ENCODE measurements around the gene UPP1.
"Not testable (repeated sequence)": the region's sequence is repeated elsewhere in the genome, so short reads cannot be mapped to it uniquely, and the experiment has no call there.

The UPP1 gene

GRCh38 chr7:48089046-48090003 is at the start of gene UPP1:
TSS of gene UPP1 (plus strand) at chr7:48089265. CDS start at chr7:48094784, 5,519 bp downstream.
- DNase-seq = peak in 1 of 2 experiments; percentile 92

GRCh38 chr7:48040944-48041652 is 48.0 kb upstream of the UPP1 start:
- no peak for DNase-seq

DNA sequence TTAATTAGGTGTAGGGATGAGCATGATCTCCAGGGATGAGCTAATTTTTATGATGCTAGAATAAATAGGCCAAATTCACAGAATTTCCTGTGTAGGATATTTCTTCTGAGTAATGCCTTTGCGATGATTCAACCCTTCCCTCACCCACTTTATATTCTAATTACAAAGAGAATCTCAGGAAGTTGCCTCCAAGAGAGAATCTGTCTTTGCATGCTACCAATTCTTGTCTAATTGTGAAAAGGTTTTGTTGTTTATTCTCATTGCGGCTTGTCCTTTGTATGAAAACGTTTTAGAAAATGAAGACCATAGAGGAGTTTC is 47.5 kb upstream of the UPP1 start:
- DNase-seq = no peak

- DNase-seq = no peak
Observed at GRCh38 chr7:48042216-48042615, 46.8 kb upstream of the UPP1 start.

GRCh38 chr7:48042636-48043035 is 46.4 kb upstream of the UPP1 start:
- DNase-seq = no peak

GRCh38 chr7:48045195-48045765 is 43.8 kb upstream of the UPP1 start:
- DNase-seq = no peak

DNA sequence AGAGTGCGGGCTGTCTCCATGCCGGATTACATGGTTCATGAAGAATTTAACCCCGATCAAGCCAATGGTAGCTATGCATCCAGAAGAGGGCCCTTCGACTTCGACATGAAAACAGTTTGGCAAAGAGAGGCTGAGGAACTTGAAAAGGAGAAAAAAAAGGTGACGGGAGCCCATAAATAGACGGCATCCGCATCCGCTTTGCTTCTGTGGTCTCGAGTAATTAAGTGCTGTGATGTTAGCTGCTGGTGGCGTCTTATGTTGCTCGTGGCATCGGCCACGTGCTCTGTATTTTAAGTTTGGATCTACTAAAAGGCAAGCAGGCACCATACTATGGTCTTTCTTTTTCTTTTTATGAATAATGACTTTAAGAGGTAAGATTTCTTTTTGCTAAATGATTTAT is 42.6 kb upstream of the UPP1 start:
- DNase-seq = no peak

DNA sequence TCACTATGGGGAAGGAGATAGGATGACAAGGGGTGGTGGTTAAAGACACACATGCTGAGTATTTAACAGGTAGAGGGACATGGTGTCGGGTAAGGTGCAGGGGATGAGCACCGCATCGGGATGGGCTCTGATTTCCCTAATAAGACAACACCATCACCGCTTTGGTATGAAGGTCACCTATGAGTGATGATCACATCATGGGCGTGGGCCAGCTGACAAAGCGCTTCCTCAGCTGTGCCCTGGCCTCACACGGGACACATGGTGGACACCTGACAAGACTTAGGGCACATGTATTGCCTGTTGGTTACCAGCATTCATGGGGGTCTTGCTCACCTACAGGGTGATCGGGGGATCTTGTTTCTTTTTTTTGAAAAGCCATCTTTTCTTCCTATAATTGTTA is 41.0 kb upstream of the UPP1 start:
- no peak for DNase-seq

GRCh38 chr7:48049850-48050249 is 39.2 kb upstream of the UPP1 start:
- no peak for DNase-seq

DNA sequence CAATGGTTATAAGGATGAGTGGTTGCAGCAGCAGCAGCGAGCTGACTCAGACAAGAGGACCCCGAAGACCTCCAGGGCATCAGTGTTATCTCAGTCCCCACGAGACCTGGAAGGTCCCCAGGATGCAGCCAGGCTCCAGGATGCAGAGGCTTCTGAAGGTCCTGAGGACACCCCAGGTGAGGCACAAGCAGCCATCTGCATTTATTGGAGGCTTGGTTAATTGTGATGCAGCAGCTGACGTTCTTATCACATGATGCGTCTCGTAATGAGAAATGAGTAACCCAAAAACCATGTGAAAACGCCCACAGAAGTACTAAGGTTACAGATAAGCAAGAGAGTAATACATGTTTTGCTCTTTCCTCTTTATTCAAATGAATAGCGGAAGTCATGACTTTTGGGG is 36.3 kb upstream of the UPP1 start:
- DNase-seq = peak in 1 of 2 experiments; percentile 43

DNA sequence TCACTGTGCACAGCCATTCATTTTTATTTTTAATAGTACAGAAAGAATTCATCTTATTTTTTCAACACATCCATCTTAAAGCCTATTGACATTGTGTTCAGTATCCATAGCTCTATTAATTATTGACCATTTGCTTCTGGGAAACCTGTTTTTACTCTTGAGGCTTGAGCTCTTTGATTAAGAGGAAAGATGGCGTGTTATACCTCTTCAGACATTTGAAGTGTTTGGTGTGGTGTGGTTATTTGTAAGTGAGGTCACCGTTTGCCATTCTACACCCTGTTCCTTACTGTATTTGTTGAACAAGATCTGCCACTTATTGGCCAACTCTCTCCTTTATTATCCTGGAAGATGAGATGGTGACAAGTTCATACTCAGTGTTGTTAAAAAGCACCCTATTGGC is 35.3 kb upstream of the UPP1 start:
- no peak for DNase-seq

- DNase-seq = no peak
Observed at GRCh38 chr7:48058990-48059389, 30.1 kb upstream of the UPP1 start.

- no peak for DNase-seq
Observed at GRCh38 chr7:48059706-48060105, 29.4 kb upstream of the UPP1 start.

- no peak for DNase-seq
Observed at GRCh38 chr7:48063985-48064384, 25.1 kb upstream of the UPP1 start.

- no peak for DNase-seq
Observed at GRCh38 chr7:48067475-48067874, 21.6 kb upstream of the UPP1 start.

- DNase-seq = no peak
Observed at GRCh38 chr7:48074204-48074654, 14.8 kb upstream of the UPP1 start.

- DNase-seq = no peak
Observed at GRCh38 chr7:48077423-48077822, 11.6 kb upstream of the UPP1 start.

DNA sequence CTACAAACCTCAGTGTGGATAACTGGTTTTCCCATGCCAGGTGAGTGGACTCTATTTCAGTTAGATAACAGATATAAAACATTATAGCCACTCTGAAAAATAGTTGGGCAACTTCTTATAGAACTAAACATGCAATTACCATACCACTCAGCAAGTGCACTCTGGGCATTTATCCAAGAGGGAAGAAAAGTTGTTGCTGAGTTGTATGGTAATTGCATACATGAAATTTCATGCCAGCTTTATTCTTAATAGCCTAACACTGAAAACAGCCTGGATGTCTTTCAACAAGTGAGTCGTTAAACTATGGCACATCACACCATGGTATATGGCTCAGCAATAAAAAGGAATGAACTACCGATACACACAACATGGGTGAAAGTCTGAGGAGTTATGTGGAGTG is 10.6 kb upstream of the UPP1 start:
- DNase-seq = no peak

- DNase-seq = not testable (repeated sequence)
Observed at GRCh38 chr7:48082378-48082777, 6.7 kb upstream of the UPP1 start.

GRCh38 chr7:48083114-48083830 is 5.8 kb upstream of the UPP1 start:
- peak in 1 of 2 experiments; percentile 40 for DNase-seq

- peak; percentile 77 to 80 for DNase-seq
Observed at GRCh38 chr7:48084727-48085432, 4.2 kb upstream of the UPP1 start.

- no peak for DNase-seq
Observed at GRCh38 chr7:48085433-48085791, 3.7 kb upstream of the UPP1 start.

DNA sequence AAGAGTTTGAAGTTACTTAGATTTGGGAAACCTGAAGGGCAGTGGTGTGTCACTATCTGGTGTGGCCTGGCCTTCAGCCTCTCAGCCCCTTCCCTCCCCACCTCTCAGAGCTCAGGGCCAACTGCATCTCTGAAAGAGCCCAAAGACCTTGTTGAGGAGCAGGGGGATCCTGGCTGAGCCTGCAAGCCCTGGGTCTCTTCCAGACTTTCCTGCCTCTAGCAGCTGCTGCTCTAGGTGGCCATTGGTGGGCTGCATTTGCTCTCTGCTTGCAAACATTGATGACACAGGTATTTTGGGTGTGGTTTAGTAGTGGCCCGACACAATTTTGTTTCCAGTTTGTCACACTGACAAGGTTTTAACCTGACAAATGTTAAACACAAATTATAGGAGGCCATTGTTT is 3.1 kb upstream of the UPP1 start:
- DNase-seq = no peak
